MM.1S (cell line): ENCODE measurements around the gene ATP2B2.

Experiments used
- DNase-seq: peaks from one replicate; pipeline ENCODE4 v3.0.0-alpha.2; 2015
- H2AFZ ChIP-seq: fragments of 300-600 bp; sonication (generic); 2 replicates; pipeline ENCODE4 v1.6.0; 2016; ENCODE audit warnings: antibody characterized with exemption, low read length
- H3F3A ChIP-seq: fragments of 300-600 bp; sonication (generic); 2 replicates; pipeline ENCODE4 v1.6.1; 2016; ENCODE audit warnings: mild to moderate bottlenecking, antibody characterized with exemption, low read length, moderate library complexity, mixed read lengths; ENCODE audit not compliant: insufficient read depth
- H3K27ac ChIP-seq: fragments of 300-600 bp; sonication (generic); 2 replicates; pipeline ENCODE4 v1.5.1; 2016; ENCODE audit warnings: mild to moderate bottlenecking, low read length
- H3K27me3 ChIP-seq: fragments of 300-600 bp; sonication (generic); replicated peaks from 2 replicates; pipeline ENCODE4 v1.6.0; 2016; ENCODE audit warnings: low read length; ENCODE audit not compliant: insufficient read depth
- H3K36me3 ChIP-seq: fragments of 300-600 bp; sonication (generic); replicated peaks from 2 replicates; pipeline ENCODE4 v1.6.1; 2016; ENCODE audit warnings: mild to moderate bottlenecking, low read length, mixed read lengths; ENCODE audit not compliant: insufficient read depth
- H3K4me1 ChIP-seq: fragments of 300-600 bp; sonication (generic); 2 replicates; pipeline ENCODE4 v1.6.1; 2016; ENCODE audit warnings: low read length, mixed read lengths
- H3K4me2 ChIP-seq: fragments of 300-600 bp; sonication (generic); 2 replicates; pipeline ENCODE4 v1.6.0; 2016; ENCODE audit warnings: low read depth, low read length
- H3K4me3 ChIP-seq: fragments of 300-600 bp; sonication (generic); 2 replicates; pipeline ENCODE4 v1.5.1; 2016; ENCODE audit warnings: low read length, mixed read lengths
- H3K79me2 ChIP-seq: fragments of 300-600 bp; sonication (generic); 2 replicates; pipeline ENCODE4 v1.6.1; 2016; ENCODE audit warnings: mixed run types, low read length, mixed read lengths
- H3K9ac ChIP-seq: fragments of 300-600 bp; sonication (generic); 2 replicates; pipeline ENCODE4 v1.6.1; 2016; ENCODE audit warnings: low read length, mixed read lengths
- H3K9me2 ChIP-seq: fragments of 300-600 bp; sonication (generic); replicated peaks from 2 replicates; pipeline ENCODE4 v1.6.1; 2016; ENCODE audit warnings: mild to moderate bottlenecking, low read length, mixed read lengths; ENCODE audit not compliant: insufficient read depth
- H3K9me3 ChIP-seq: fragments of 300-600 bp; sonication (generic); replicated peaks from 2 replicates; pipeline ENCODE4 v1.6.1; 2016; ENCODE audit warnings: mild to moderate bottlenecking, low read length, mixed read lengths; ENCODE audit not compliant: insufficient read depth
- H4K20me1 ChIP-seq: fragments of 300-600 bp; sonication (generic); 2 replicates; pipeline ENCODE4 v1.6.1; 2016; ENCODE audit warnings: mild to moderate bottlenecking, low read length, moderate library complexity, mixed read lengths; ENCODE audit not compliant: insufficient read depth
- EZH2 ChIP-seq: fragments of 300-600 bp; sonication (generic); optimal IDR thresholded peaks from 2 replicates; pipeline ENCODE3; 2017; ENCODE audit warnings: low read depth, mild to moderate bottlenecking, antibody characterized with exemption, low read length, mixed read lengths
- EZH2phosphoT487 ChIP-seq: fragments of 300-600 bp; sonication (generic); IDR thresholded peaks from 2 replicates; pipeline ENCODE4 v1.6.1; 2018; ENCODE audit warnings: antibody characterized with exemption, low read length
- TF ChIP-seq, protein P1 (sequence below): fragments of 300-600 bp; sonication (generic); IDR thresholded peaks from 2 replicates; pipeline ENCODE4 v1.5.1; 2016; ENCODE audit warnings: antibody characterized with exemption, low read length, mixed read lengths

ATP2B2 gene

DNA sequence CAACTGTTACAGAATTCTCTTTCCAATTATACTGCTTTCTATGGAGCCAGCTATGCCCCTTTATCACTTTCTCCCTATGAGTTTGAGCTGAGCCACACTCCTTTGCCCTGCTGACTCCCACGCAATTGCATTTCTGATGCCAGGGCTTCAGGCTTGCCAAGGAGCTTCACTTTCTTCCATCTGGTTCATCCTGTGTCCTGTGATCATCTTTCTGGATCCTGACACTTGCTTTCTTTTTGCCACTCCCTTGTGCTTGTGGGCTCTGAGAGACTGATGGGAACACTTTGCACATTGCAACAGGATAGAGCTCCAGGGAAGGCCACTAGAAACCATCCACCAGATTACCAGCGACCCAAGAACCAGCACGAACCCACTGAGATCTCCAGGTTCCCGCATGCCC lies 107.5 kb downstream of the ATP2B2 start:
- Histone ChIP-seq H3K9me2 (no peaks in the 10 kb centered on the region), H4K20me1 (no peaks in the 10 kb centered on the region), H3K9ac (no peak overlapping the region), H3F3A (peaks cover 29% of the 10 kb centered on the region), H3K27me3 (no peaks in the 10 kb centered on the region), H3K4me1 (peaks cover 54% of the 10 kb centered on the region), H3K36me3 (no peaks in the 10 kb centered on the region), H3K4me3 (no peak overlapping the region), H3K4me2 (no peak overlapping the region), H2AFZ (no peak overlapping the region), H3K79me2 (no peaks in the 10 kb centered on the region), H3K9me3 (no peaks in the 10 kb centered on the region), H3K27ac (no peak overlapping the region)
- no peak for DNase-seq
- no peak for TF ChIP-seq EZH2
- TF ChIP-seq, protein P1, sequence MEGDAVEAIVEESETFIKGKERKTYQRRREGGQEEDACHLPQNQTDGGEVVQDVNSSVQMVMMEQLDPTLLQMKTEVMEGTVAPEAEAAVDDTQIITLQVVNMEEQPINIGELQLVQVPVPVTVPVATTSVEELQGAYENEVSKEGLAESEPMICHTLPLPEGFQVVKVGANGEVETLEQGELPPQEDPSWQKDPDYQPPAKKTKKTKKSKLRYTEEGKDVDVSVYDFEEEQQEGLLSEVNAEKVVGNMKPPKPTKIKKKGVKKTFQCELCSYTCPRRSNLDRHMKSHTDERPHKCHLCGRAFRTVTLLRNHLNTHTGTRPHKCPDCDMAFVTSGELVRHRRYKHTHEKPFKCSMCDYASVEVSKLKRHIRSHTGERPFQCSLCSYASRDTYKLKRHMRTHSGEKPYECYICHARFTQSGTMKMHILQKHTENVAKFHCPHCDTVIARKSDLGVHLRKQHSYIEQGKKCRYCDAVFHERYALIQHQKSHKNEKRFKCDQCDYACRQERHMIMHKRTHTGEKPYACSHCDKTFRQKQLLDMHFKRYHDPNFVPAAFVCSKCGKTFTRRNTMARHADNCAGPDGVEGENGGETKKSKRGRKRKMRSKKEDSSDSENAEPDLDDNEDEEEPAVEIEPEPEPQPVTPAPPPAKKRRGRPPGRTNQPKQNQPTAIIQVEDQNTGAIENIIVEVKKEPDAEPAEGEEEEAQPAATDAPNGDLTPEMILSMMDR = no peak
- no peak for TF ChIP-seq EZH2phosphoT487

DNA sequence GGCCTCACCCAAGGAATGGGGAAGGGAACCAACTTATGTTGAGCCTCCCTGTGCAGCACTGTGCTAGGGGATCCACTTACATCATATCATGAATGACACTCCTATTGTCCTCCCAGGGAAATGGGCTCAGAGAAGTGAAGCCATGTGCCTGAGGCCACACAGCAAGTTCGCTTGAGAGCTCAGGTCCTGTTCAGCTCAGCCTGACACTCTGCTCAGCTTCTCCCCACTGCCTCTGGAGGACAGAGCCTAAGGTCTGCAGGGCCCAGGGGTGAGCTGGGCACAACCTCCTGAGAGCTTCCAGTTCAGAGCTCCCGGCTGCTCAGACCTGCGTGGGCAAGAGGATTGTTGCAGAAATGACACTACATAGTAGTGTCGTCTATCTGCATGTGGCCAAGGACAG lies 108.5 kb downstream of the ATP2B2 start:
- Histone ChIP-seq H3K36me3 (no peaks in the 10 kb centered on the region), H3K9ac (peak overlapping the region; percentile 51; the same call in 1 of the 2 replicates), H3K9me3 (no peaks in the 10 kb centered on the region), H3K9me2 (no peaks in the 10 kb centered on the region), H3K4me3 (no peak overlapping the region), H2AFZ (no peak overlapping the region), H3F3A (peaks cover 29% of the 10 kb centered on the region), H3K27ac (peak overlapping the region; percentile 91), H3K27me3 (no peaks in the 10 kb centered on the region), H3K4me2 (peak overlapping the region; percentile 83), H3K79me2 (no peaks in the 10 kb centered on the region), H3K4me1 (peaks cover 54% of the 10 kb centered on the region), H4K20me1 (no peaks in the 10 kb centered on the region)
- DNase-seq = peak; percentile 21
- no peak for TF ChIP-seq EZH2
- TF ChIP-seq, protein P1 = no peak
- TF ChIP-seq EZH2phosphoT487 = no peak

DNA sequence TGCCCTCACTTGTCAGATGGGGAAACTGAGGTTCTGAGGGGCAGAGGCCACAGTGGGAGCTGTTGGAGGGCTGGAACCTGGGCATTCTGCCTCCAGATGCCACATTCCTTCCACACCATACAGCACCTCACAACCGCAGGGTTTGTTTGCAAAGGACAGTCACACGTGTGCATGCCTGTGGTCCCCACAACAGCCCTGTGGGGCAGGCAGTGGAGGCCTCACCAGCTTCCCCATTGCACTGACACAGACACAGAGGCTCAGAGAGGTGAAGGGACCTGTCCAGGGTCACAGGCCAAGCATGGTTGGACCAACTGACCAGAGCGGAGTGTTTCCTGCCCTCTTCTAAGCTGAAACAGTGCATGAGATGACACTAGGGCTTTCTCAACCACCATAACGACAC lies 109.3 kb downstream of the ATP2B2 start:
- Histone ChIP-seq H3K9me3 (no peaks in the 10 kb centered on the region), H2AFZ (peak overlapping the region; percentile 15), H3K4me2 (peak overlapping the region; percentile 83), H3K9me2 (no peaks in the 10 kb centered on the region), H3F3A (peaks cover 29% of the 10 kb centered on the region), H3K79me2 (no peaks in the 10 kb centered on the region), H3K9ac (peak overlapping the region; percentile 51), H3K36me3 (no peaks in the 10 kb centered on the region), H3K27me3 (no peaks in the 10 kb centered on the region), H3K27ac (peak overlapping the region; percentile 91), H3K4me3 (peak overlapping the region; percentile 21), H3K4me1 (peaks cover 54% of the 10 kb centered on the region), H4K20me1 (no peaks in the 10 kb centered on the region)
- peak; percentile 88 for DNase-seq
- TF ChIP-seq EZH2 = no peak
- TF ChIP-seq EZH2phosphoT487 = no peak
- TF ChIP-seq, protein P1 = no peak
